H1 (cell line): ENCODE measurements around the gene GSAP. TPM values are rescaled to one million over a fixed set of nuclear protein-coding genes. Genes with fewer than 3 reads are reported as not detected.

ENCODE experiments used
- ASH2L ChIP-seq: fragments of 200-600, 300-600 bp; sonication (generic); IDR thresholded peaks from one replicate; pipeline ENCODE4 v1.7.1; 2017; ENCODE audit warnings: low read length
- CHD7 ChIP-seq: fragments of 300-600 bp; sonication (generic); IDR thresholded peaks from 2 replicates; pipeline ENCODE4 v1.7.1; 2012; ENCODE audit warnings: low read length, moderate library complexity, mild to moderate bottlenecking, inconsistent platforms; ENCODE audit not compliant: insufficient replicate concordance
- KDM5A ChIP-seq: fragments of 200-600 bp; IDR thresholded peaks from 2 replicates; pipeline ENCODE4 v1.7.1; 2012; ENCODE audit warnings: mild to moderate bottlenecking, low read length, inconsistent platforms, mixed read lengths
- SIRT6 ChIP-seq: IDR thresholded peaks from one replicate; pipeline ENCODE4 v1.7.1; 2012; ENCODE audit warnings: low read length, inconsistent platforms
- SP2 ChIP-seq: IDR thresholded peaks from 2 replicates; pipeline ENCODE4 v1.6.1; 2012; ENCODE audit warnings: mild to moderate bottlenecking, low read length, inconsistent platforms
- polyA plus RNA-seq, 7 experiments: library from polyadenylated mRNA; depleted of rRNA in 3 of 7; stranded (reverse) in 5 of 7; unstranded in 2 of 7; fragments of >200 nt in 5 of 7; fragments of 200-250 nt in 2 of 7; gene quantifications; 1 replicate in 5 of 7; 2 replicates in 1 of 7; 4 replicates in 1 of 7; pipeline versions ENCODE4 v1.2.1 to v1.2.3, GENCODE V29; 2011 to 2013; ENCODE audit warnings: missing spikeins in 2 of 7, mixed read lengths in 2 of 7
- total RNA-seq: library from RNA; stranded (reverse); fragmentation: NEBNext Ultra II Directional; extraction: Animal tissue kit (Norgen Biotek cat#: 25700); gene quantifications from 2 replicates; pipeline ENCODE4 v1.2.1, GENCODE V29; 2021

Gene GSAP
- total and polyA plus RNA-seq, 2 of the 8 experiments (the other 6 are each of a cell fraction or from before 2014, with no cell fraction given): 0.93 to 2.1 TPM

- TF ChIP-seq CHD7 (no peak), ASH2L (no peak), SP2 (no peak), KDM5A (no peak), SIRT6 (no peak)
- TF ChIP-seq, all 59 proteins: peak for 0
Observed at GRCh38 chr7:77320137-77320536, 96.0 kb downstream of the GSAP start (continued).
